Eye (tissue), 1 donor: ENCODE results near the gene SERPINA3.
"Not testable (repeated sequence)": the region's sequence is repeated elsewhere in the genome, so short reads cannot be mapped to it uniquely, and the experiment has no call there.

Source experiments
- DNase-seq: peaks from one replicate; pipeline ENCODE4 v3.0.0-alpha.2; 2015

Gene SERPINA3

GRCh38 chr14:94612174-94612573 is at the start of gene SERPINA3:
Gene SERPINA3, plus strand, starts transcription at chr14:94612391. Its CDS starts 2,051 bp downstream, at chr14:94614442.
- no peak for DNase-seq

- DNase-seq: no peak
Observed at GRCh38 chr14:94562941-94563883, 49.0 kb upstream of the SERPINA3 start.

- no peak for DNase-seq
Observed at GRCh38 chr14:94564381-94564780, 47.8 kb upstream of the SERPINA3 start.

- DNase-seq: no peak
Observed at GRCh38 chr14:94568186-94568585, 44.0 kb upstream of the SERPINA3 start.

- no peak for DNase-seq
Observed at GRCh38 chr14:94569381-94570001, 42.7 kb upstream of the SERPINA3 start.

GRCh38 chr14:94570002-94570400 is 42.2 kb upstream of the SERPINA3 start:
- DNase-seq: no peak

- DNase-seq: no peak
Observed at GRCh38 chr14:94570440-94570839, 41.8 kb upstream of the SERPINA3 start.

GRCh38 chr14:94571395-94571794 is 40.8 kb upstream of the SERPINA3 start:
- DNase-seq: no peak

- no peak for DNase-seq
Observed at GRCh38 chr14:94571950-94572349, 40.2 kb upstream of the SERPINA3 start.

GRCh38 chr14:94572637-94573303 is 39.4 kb upstream of the SERPINA3 start:
- no peak for DNase-seq

GRCh38 chr14:94573475-94574277 is 38.5 kb upstream of the SERPINA3 start:
- DNase-seq: no peak

GRCh38 chr14:94574336-94574735 is 37.9 kb upstream of the SERPINA3 start:
- no peak for DNase-seq

- DNase-seq: no peak
Observed at GRCh38 chr14:94575730-94576585, 36.2 kb upstream of the SERPINA3 start.

- DNase-seq: not testable (repeated sequence)
Observed at GRCh38 chr14:94577472-94577871, 34.7 kb upstream of the SERPINA3 start.

- no peak for DNase-seq
Observed at GRCh38 chr14:94578712-94579111, 33.5 kb upstream of the SERPINA3 start.

- peak; percentile 36 for DNase-seq
Observed at GRCh38 chr14:94581127-94581999, 30.8 kb upstream of the SERPINA3 start, which contains the start of gene SERPINA5. Gene SERPINA5, plus strand, starts transcription at chr14:94581426. Its CDS starts 5,937 bp downstream, at chr14:94587363.

- DNase-seq: peak; percentile 32
Observed at GRCh38 chr14:94582199-94582750, 29.9 kb upstream of the SERPINA3 start.

- no peak for DNase-seq
Observed at GRCh38 chr14:94582851-94583250, 29.3 kb upstream of the SERPINA3 start.

- no peak for DNase-seq
Observed at GRCh38 chr14:94583557-94583956, 28.6 kb upstream of the SERPINA3 start.
